Endothelial cell (in vitro differentiated cells): ENCODE data around the gene COBL. TPM values are rescaled to one million over a fixed set of nuclear protein-coding genes. Genes with fewer than 3 reads are reported as not detected.

ENCODE experiments used
- DNase-seq: peaks from one replicate; pipeline ENCODE4 v3.0.0; 2021; ENCODE audit warnings: low spot score
- H3K27ac Mint-ChIP-seq: one replicate; pipeline ENCODE4 v1.8.0; 2021; ENCODE audit warnings: mixed read lengths, inconsistent platforms; ENCODE audit not compliant: unreplicated experiment
- H3K27me3 Mint-ChIP-seq: one replicate; pipeline ENCODE4 v1.8.0; 2021; ENCODE audit warnings: mild to moderate bottlenecking, moderate library complexity, mixed read lengths, inconsistent platforms; ENCODE audit not compliant: unreplicated experiment
- H3K36me3 Mint-ChIP-seq: one replicate; pipeline ENCODE4 v1.8.0; 2021; ENCODE audit warnings: mild to moderate bottlenecking, low read depth, mixed read lengths, inconsistent platforms; ENCODE audit not compliant: unreplicated experiment
- H3K4me1 Mint-ChIP-seq: one replicate; pipeline ENCODE4 v1.8.0; 2021; ENCODE audit warnings: mild to moderate bottlenecking, mixed read lengths, inconsistent platforms; ENCODE audit not compliant: unreplicated experiment
- H3K4me3 Mint-ChIP-seq: one replicate; pipeline ENCODE4 v1.8.0; 2021; ENCODE audit warnings: mild to moderate bottlenecking, mixed read lengths, inconsistent platforms; ENCODE audit not compliant: unreplicated experiment
- H3K9me3 Mint-ChIP-seq: one replicate; pipeline ENCODE4 v1.8.0; 2021; ENCODE audit warnings: mixed read lengths, inconsistent platforms; ENCODE audit not compliant: unreplicated experiment
- CTCF ChIP-seq: fragments of 200-600 bp; sonication (generic); IDR thresholded peaks from one replicate; pipeline ENCODE4 v1.5.0; 2021; ENCODE audit warnings: antibody characterized with exemption; ENCODE audit not compliant: unreplicated experiment
- total RNA-seq: library from RNA; stranded (reverse); fragmentation: NEBNext Ultra II Directional; extraction: Animal tissue kit (Norgen Biotek cat#: 25700); gene quantifications from one replicate; pipeline ENCODE4 v1.2.1, GENCODE V29; 2021; ENCODE audit not compliant: unreplicated experiment

The COBL gene
- total RNA-seq, 1 donor from 2014 or later: 1.8 TPM

- TF ChIP-seq CTCF: no peak
- peaks cover 3% of the 10 kb centered on the region for H3K27me3 Mint-ChIP-seq
- no peaks in the 10 kb centered on the region for H3K9me3 Mint-ChIP-seq
- no peaks in the 10 kb centered on the region for H3K4me1 Mint-ChIP-seq
- DNase-seq: no peak
- H3K27ac Mint-ChIP-seq: no peak overlapping the region
- no peaks in the 10 kb centered on the region for H3K36me3 Mint-ChIP-seq
- H3K4me3 Mint-ChIP-seq: no peak overlapping the region
These were observed 126.8 kb downstream of the COBL start for GRCh38 chr7:51189777-51190176.

GRCh38 chr7:51188987-51189386, 127.6 kb downstream of the COBL start:
- Mint-ChIP-seq H3K36me3 (no peaks in the 10 kb centered on the region), H3K4me1 (no peaks in the 10 kb centered on the region), H3K4me3 (no peak overlapping the region), H3K27me3 (peaks cover 3% of the 10 kb centered on the region), H3K9me3 (no peaks in the 10 kb centered on the region), H3K27ac (no peak overlapping the region)
- no peak for TF ChIP-seq CTCF
- DNase-seq: no peak

GRCh38 chr7:51187941-51188340, 128.7 kb downstream of the COBL start:
- TF ChIP-seq CTCF: no peak
- no peak overlapping the region for H3K27ac Mint-ChIP-seq
- H3K4me1 Mint-ChIP-seq: no peaks in the 10 kb centered on the region
- no peak overlapping the region for H3K4me3 Mint-ChIP-seq
- H3K27me3 Mint-ChIP-seq: peaks cover 3% of the 10 kb centered on the region
- no peaks in the 10 kb centered on the region for H3K9me3 Mint-ChIP-seq
- no peaks in the 10 kb centered on the region for H3K36me3 Mint-ChIP-seq
- peak; percentile 60 for DNase-seq

GRCh38 chr7:51186531-51186930, 130.1 kb downstream of the COBL start:
- Mint-ChIP-seq H3K27ac (no peak overlapping the region), H3K4me1 (peaks cover 3% of the 10 kb centered on the region), H3K27me3 (peaks cover 3% of the 10 kb centered on the region), H3K4me3 (no peak overlapping the region), H3K36me3 (no peaks in the 10 kb centered on the region), H3K9me3 (no peaks in the 10 kb centered on the region)
- no peak for DNase-seq
- TF ChIP-seq CTCF: no peak

GRCh38 chr7:51182636-51183166, 133.9 kb downstream of the COBL start:
- no peak for TF ChIP-seq CTCF
- no peak overlapping the region for H3K4me3 Mint-ChIP-seq
- no peaks in the 10 kb centered on the region for H3K9me3 Mint-ChIP-seq
- peaks cover 3% of the 10 kb centered on the region for H3K27me3 Mint-ChIP-seq
- no peak overlapping the region for H3K27ac Mint-ChIP-seq
- peaks cover 3% of the 10 kb centered on the region for H3K4me1 Mint-ChIP-seq
- no peaks in the 10 kb centered on the region for H3K36me3 Mint-ChIP-seq
- DNase-seq: no peak
